ENCODE measurements around the gene PITPNM2. TPM values are rescaled to one million over a fixed set of nuclear protein-coding genes. Genes with fewer than 3 reads are reported as not detected.

PITPNM2 gene
- total RNA-seq, 3 donors from 2014 or later, result 2.3 to 7.5 (median 2.4) TPM

DNA sequence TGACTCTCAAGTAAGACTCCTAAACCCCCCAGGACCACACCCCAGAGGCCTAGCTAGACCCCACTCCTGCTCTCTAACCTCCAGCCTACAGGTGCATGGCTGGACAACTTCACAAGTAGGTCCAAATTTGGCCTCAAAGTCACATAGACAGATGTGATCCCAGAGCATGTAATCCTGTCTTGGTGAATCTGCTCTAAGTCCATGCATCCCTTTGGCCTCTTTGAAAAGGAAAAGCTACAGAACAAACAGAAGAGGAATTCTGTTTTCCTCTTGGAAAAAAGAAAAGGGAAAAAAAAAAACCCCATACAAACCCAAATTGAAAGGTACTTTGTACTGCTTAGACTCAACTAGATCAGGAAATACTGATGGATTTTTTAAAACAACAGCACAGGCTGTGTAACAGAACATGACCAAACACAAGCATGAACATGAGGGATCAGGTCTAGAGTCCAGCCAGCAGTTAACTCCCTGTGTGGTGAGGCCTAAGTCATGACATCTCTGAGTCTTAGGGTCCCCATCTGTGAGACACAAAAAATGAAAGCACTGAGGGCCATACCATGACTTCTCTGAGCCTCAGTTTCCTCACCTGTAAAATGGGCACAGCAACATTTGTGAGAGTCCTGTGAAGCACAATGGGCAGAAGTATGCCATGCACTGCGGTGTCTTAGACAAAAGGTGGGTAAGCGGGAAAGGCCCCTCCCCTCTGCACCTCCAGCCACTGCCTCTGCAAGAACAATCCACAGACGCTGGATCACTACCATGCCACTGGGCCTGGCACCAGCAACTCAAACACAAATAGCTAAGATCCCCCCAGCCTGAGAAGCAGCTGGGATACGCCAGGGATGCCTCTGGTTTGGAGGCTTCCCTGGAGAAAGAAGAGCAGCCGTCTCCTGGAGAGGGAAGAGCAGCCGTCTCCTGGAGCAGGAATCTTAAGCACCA, 9.9 kb downstream of the PITPNM2 start:
- TF ChIP-seq POLR2AphosphoS5 (IDR thresholded peaks at IDR 0.05), result no peak
- no peak for TF ChIP-seq POLR2A (IDR thresholded peaks at IDR 0.05)
- TF ChIP-seq, protein P1, sequence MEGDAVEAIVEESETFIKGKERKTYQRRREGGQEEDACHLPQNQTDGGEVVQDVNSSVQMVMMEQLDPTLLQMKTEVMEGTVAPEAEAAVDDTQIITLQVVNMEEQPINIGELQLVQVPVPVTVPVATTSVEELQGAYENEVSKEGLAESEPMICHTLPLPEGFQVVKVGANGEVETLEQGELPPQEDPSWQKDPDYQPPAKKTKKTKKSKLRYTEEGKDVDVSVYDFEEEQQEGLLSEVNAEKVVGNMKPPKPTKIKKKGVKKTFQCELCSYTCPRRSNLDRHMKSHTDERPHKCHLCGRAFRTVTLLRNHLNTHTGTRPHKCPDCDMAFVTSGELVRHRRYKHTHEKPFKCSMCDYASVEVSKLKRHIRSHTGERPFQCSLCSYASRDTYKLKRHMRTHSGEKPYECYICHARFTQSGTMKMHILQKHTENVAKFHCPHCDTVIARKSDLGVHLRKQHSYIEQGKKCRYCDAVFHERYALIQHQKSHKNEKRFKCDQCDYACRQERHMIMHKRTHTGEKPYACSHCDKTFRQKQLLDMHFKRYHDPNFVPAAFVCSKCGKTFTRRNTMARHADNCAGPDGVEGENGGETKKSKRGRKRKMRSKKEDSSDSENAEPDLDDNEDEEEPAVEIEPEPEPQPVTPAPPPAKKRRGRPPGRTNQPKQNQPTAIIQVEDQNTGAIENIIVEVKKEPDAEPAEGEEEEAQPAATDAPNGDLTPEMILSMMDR (IDR thresholded peaks at IDR 0.05), result no peak

DNA sequence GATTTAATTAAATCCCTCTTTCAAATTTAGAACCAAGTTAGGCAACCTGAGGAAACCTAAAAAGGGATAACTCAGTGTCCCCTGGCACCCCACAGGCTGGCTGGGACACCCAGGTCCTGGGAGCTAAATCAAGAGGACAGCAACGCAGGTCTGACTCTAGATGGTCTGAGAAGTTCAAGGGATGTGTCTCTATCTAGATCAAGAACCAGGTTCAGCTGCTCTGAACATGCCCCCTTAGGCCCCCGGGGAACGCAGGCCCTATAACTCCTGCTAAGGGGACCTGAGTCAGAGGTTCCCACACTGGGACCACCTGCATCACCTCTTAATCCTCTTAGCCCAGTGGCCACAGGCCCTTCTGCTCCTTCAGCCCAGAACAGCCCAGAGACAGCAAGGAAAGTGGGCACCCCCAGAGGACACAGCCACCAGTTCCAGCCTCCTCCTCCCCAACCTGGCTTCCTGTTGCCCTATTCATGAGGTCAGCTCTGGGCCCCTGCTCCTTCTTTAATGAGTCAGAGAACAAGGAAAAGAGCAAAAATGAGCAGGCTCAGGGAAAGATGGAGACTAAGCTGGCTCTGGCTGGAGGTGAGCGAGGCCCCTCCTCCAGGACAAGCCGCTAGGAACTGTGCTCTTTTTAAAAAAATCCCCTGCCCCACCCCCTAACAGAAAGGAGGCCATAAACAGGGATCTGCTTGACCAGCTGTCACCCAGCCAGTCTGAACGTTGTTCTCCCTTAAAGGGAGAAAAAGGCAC, 10.8 kb downstream of the PITPNM2 start:
- H3K9me3 ChIP-seq, result no peaks in the 10 kb centered on the region
- H3K27me3 ChIP-seq, result no peaks in the 10 kb centered on the region
- no peak overlapping the region for H3K4me3 ChIP-seq
- intact Hi-C loops (cut with DNase I; ENCODE audit: low total_unique reads), result no loop called here
- H3K4me1 ChIP-seq, result no peaks in the 10 kb centered on the region
- TF ChIP-seq, protein P1 (IDR thresholded peaks at IDR 0.05), result no peak
- TF ChIP-seq POLR2A (IDR thresholded peaks at IDR 0.05) (no peak), POLR2AphosphoS5 (IDR thresholded peaks at IDR 0.05) (no peak)
- no peak for DNase-seq (ENCODE audit: low spot score in 2 of 2)
- H3K27ac ChIP-seq, result peak overlapping the region in 1 of 2 donors; percentile 51
- no peaks in the 10 kb centered on the region for H3K36me3 ChIP-seq

More for the DNA sequence above, 9.9 kb downstream of the PITPNM2 start:
- intact Hi-C loops (cut with DNase I; ENCODE audit: low total_unique reads), result no loop called here
- Histone ChIP-seq H3K27me3 (no peaks in the 10 kb centered on the region), H3K27ac (peak overlapping the region; percentile 35 to 62), H3K36me3 (no peaks in the 10 kb centered on the region), H3K9me3 (no peaks in the 10 kb centered on the region), H3K4me3 (no peak overlapping the region), H3K4me1 (no peaks in the 10 kb centered on the region)
- no peak for DNase-seq (ENCODE audit: low spot score in 2 of 2)

DNA sequence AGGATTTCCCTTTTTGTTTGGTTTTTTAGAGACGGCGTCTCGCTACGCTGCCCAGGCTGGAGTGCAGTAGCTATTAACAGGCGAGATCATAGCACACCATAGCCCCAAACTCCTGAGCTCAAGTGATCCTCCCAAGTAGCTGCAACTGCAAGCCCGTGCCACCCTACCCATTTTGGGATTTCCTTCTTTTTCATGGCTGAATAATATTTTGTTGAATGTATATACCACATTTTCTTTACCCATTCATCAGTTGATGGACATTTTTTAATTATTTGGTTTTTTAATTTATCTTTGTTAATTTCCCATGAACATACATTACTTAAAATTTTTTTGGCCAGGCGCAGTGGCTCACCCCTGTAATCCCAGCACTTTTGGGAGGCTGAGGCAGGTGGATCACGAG, 15.2 kb downstream of the PITPNM2 start:
- H3K27ac ChIP-seq, result no peak overlapping the region
- H3K4me1 ChIP-seq, result peaks cover 7 to 10% of the 10 kb centered on the region in 2 donors
- no peak for DNase-seq (ENCODE audit: low spot score in 2 of 2)

DNA sequence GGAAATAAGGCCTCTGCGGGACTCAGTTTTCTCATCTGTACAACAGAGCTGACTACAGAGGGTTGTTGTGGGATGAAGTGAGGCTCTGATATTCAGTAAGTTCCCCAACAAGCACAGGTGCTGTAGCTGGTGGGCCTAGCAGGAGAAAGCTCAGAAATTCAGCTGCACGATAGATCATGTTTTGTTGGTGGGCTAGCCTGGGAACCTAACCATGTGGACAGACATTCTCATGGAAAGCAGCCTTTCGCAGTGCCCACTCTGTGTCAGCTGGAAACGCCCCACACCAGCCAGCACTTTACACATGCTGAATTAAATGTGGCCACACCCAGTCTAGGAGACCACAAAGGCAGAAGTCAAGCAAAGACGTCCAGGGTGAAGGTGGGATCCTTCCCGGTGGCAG, 16.1 kb downstream of the PITPNM2 start:
- Histone ChIP-seq H3K27ac (peak overlapping the region in 1 of 2 donors; percentile 6), H3K36me3 (no peaks in the 10 kb centered on the region), H3K9me3 (no peaks in the 10 kb centered on the region), H3K4me1 (peaks cover 7 to 10% of the 10 kb centered on the region in 2 donors), H3K27me3 (no peaks in the 10 kb centered on the region), H3K4me3 (no peak overlapping the region)
- TF ChIP-seq POLR2A (IDR thresholded peaks at IDR 0.05), result no peak
- TF ChIP-seq, protein P1 (IDR thresholded peaks at IDR 0.05), result no peak
- TF ChIP-seq POLR2AphosphoS5 (IDR thresholded peaks at IDR 0.05), result no peak
- intact Hi-C loops (cut with DNase I; ENCODE audit: low total_unique reads), result no loop called here
- DNase-seq (ENCODE audit: low spot score in 2 of 2), result no peak

More for the DNA sequence above, 15.2 kb downstream of the PITPNM2 start:
- intact Hi-C loops (cut with DNase I; ENCODE audit: low total_unique reads), result no loop called here
- TF ChIP-seq POLR2AphosphoS5 (IDR thresholded peaks at IDR 0.05), result no peak
- no peak for TF ChIP-seq POLR2A (IDR thresholded peaks at IDR 0.05)
- TF ChIP-seq, protein P1 (IDR thresholded peaks at IDR 0.05), result no peak
- Histone ChIP-seq H3K9me3 (no peaks in the 10 kb centered on the region), H3K36me3 (no peaks in the 10 kb centered on the region), H3K4me3 (no peak overlapping the region), H3K27me3 (no peaks in the 10 kb centered on the region)
